Type B pancreatic cell (in vitro differentiated cells): ENCODE data around the gene SPRY4. TPM values are rescaled to one million over a fixed set of nuclear protein-coding genes. Genes with fewer than 3 reads are reported as not detected.
"Not testable (repeated sequence)": the region's sequence is repeated elsewhere in the genome, so short reads cannot be mapped to it uniquely, and the experiment has no call there.

Experiments
- DNase-seq: peaks from one replicate; pipeline ENCODE4 v3.0.0; 2021; ENCODE audit warnings: mixed read lengths; ENCODE audit not compliant: unreplicated experiment; ENCODE audit errors: extremely low spot score
- H3K27ac Mint-ChIP-seq: 2 replicates; pipeline ENCODE4 v1.8.0; 2021; ENCODE audit warnings: mild to moderate bottlenecking, mixed read lengths
- H3K27me3 Mint-ChIP-seq: 2 replicates; pipeline ENCODE4 v1.8.0; 2021; ENCODE audit warnings: mixed read lengths
- H3K36me3 Mint-ChIP-seq: 2 replicates; pipeline ENCODE4 v1.8.0; 2021; ENCODE audit warnings: mixed read lengths
- H3K4me1 Mint-ChIP-seq: one replicate; pipeline ENCODE4 v1.8.0; 2021; ENCODE audit warnings: mixed read lengths; ENCODE audit not compliant: unreplicated experiment
- H3K4me3 Mint-ChIP-seq: 2 replicates; pipeline ENCODE4 v1.8.0; 2021; ENCODE audit warnings: mild to moderate bottlenecking, mixed read lengths
- H3K9me3 Mint-ChIP-seq: 2 replicates; pipeline ENCODE4 v1.8.0; 2021; ENCODE audit warnings: mixed read lengths
- total RNA-seq: library from RNA; stranded (reverse); gene quantifications from 2 replicates; pipeline ENCODE4 v1.2.1, GENCODE V29; 2021; ENCODE audit warnings: low replicate concordance
- TF ChIP-seq, protein P1 (sequence below): fragments of 200-600 bp; sonication (generic); conservative IDR thresholded peaks from 2 replicates; pipeline ENCODE4 v1.5.0; 2021; ENCODE audit warnings: antibody characterized with exemption, mild to moderate bottlenecking

Gene SPRY4
- total RNA-seq, 1 donor from 2014 or later = 20.7 TPM

DNA sequence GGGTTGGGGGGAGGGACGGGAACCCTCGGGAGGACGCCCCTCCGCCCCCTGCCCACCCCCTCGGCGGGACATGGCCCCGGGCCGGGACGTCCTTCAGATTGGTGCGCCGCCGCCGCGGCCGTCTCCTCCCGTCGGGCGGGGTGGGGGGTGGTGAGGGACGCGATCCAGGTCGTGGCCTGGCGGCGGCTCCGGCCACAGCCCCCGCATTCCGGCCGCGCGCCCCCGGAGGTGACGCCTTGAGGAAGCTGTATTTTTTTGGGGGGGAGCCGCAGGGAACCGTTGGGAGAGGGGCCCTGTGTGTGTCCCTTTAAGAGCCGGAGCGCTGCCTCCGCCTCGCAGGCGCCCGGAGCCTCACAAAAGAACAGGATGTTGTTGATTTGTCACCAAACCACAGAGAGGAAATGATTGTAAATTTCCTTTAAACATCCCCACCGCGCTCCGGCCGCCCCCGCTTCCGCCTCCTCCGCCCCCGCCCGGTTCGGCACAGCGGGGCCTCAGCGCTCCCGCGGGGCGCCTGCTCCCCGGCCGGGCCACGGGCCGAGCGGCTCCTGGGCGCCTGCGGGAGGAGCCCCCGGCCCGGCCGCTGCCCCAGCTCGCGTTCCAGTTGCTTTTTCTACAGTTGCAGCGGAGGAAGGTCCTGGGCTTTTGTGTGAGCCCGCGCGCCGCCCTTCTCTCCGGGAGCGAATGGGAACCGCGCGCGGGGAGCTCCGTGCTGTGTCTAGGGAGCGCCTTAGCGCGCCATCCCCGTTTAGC, 32.1 kb upstream of the SPRY4 start:
- Mint-ChIP-seq H3K4me1 (peaks cover 23% of the 10 kb centered on the region), H3K9me3 (no peaks in the 10 kb centered on the region)

DNA sequence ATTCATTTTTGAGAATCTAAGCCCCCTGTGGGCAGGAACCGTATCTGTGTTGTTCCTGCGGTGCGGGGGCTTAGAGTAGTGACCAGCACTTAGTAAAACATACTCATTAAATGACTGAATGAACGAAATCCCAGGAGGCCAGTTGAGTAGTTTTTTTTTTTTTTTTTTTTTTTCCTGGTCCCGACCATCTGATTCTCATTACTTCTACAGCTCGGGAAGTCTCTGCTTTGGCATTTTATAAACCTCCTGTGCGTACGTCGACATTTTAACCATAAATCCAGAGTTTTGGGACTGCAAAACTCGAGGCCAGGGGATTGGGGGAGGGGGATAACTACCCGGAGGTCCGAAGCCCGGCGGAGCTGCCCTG, 31.5 kb upstream of the SPRY4 start:
- peaks cover 6% of the 10 kb centered on the region for H3K27me3 Mint-ChIP-seq
- peaks cover 23% of the 10 kb centered on the region for H3K4me1 Mint-ChIP-seq
- H3K27ac Mint-ChIP-seq = peak overlapping the region; percentile 91
- DNase-seq = no peak
- H3K36me3 Mint-ChIP-seq = no peaks in the 10 kb centered on the region
- H3K9me3 Mint-ChIP-seq = no peaks in the 10 kb centered on the region
- TF ChIP-seq, protein P1, sequence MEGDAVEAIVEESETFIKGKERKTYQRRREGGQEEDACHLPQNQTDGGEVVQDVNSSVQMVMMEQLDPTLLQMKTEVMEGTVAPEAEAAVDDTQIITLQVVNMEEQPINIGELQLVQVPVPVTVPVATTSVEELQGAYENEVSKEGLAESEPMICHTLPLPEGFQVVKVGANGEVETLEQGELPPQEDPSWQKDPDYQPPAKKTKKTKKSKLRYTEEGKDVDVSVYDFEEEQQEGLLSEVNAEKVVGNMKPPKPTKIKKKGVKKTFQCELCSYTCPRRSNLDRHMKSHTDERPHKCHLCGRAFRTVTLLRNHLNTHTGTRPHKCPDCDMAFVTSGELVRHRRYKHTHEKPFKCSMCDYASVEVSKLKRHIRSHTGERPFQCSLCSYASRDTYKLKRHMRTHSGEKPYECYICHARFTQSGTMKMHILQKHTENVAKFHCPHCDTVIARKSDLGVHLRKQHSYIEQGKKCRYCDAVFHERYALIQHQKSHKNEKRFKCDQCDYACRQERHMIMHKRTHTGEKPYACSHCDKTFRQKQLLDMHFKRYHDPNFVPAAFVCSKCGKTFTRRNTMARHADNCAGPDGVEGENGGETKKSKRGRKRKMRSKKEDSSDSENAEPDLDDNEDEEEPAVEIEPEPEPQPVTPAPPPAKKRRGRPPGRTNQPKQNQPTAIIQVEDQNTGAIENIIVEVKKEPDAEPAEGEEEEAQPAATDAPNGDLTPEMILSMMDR = no peak
- peak overlapping the region; percentile 87 for H3K4me3 Mint-ChIP-seq

More for the DNA sequence above, 32.1 kb upstream of the SPRY4 start:
- peak overlapping the region; percentile 91 for H3K27ac Mint-ChIP-seq
- H3K36me3 Mint-ChIP-seq = no peaks in the 10 kb centered on the region
- peak; percentile 82 for DNase-seq
- TF ChIP-seq, protein P1 = no peak
- peaks cover 6% of the 10 kb centered on the region for H3K27me3 Mint-ChIP-seq
- peak overlapping the region; percentile 87 for H3K4me3 Mint-ChIP-seq

DNA sequence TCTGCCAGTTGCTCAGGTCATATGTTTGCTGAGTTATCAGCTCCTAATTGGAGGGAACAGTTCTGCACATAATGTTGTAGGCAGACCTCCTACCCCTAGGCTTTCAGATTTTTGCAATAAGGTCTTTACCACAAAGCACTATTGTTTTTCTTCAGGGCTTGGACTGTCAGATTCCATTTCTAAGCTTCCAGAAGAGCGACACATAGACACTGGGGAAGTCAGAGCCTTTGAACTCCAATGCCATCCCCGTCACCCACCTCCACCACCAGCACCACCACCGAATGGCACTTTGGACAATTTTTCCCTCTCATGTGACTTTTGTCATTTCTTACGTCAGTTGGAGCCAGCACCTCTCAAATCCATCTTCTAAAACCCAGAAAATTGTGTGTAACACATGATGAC, 28.3 kb upstream of the SPRY4 start:
- H3K4me3 Mint-ChIP-seq = no peak overlapping the region
- no peaks in the 10 kb centered on the region for H3K9me3 Mint-ChIP-seq
- H3K27me3 Mint-ChIP-seq = no peaks in the 10 kb centered on the region
- no peak for DNase-seq
- H3K4me1 Mint-ChIP-seq = peaks cover 8% of the 10 kb centered on the region
- no peaks in the 10 kb centered on the region for H3K36me3 Mint-ChIP-seq
- H3K27ac Mint-ChIP-seq = no peak overlapping the region
- TF ChIP-seq, protein P1 = no peak

DNA sequence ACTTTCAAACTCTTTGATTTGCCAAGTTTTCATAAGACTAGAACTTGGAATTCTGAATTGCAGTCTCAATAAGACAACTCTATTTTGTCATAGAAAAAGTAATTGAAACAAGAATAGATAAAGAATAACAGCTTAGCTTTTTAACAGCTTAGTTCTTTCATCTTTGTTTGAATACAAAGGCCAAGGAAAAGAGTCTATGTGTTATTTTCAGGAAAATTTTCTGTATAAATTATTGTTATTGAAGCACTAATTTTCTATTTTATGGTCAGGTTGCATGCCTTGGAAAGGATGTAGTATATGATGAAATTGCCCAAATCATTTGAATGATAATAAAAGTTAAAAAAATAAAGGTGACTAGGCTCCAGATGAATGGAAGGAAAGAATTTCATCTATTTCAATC, 25.2 kb upstream of the SPRY4 start:
- TF ChIP-seq, protein P1 = no peak
- Mint-ChIP-seq H3K4me3 (no peak overlapping the region), H3K36me3 (no peaks in the 10 kb centered on the region), H3K4me1 (no peaks in the 10 kb centered on the region), H3K27ac (no peak overlapping the region), H3K27me3 (no peaks in the 10 kb centered on the region), H3K9me3 (no peaks in the 10 kb centered on the region)
- DNase-seq = no peak

DNA sequence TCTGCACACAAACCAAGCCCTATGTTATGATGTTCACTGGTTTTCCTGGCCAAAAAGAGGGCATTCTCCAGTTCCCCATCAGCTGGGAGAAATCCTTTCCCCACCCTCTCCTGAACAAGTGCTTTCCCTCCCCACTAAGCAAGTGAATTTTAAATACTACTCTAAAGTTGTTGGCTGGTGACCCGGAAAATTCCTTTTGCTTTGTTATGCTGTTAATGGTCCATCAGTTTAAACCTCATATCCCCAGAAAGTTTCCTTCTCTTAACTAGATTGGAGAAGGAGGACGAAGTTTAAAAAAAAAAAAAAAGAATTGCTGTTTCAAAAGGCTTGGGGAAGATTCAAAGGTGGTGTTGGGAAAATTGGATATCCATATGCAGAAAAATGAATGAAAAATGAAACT, 21.9 kb upstream of the SPRY4 start:
- DNase-seq = no peak
- no peak overlapping the region for H3K27ac Mint-ChIP-seq

DNA sequence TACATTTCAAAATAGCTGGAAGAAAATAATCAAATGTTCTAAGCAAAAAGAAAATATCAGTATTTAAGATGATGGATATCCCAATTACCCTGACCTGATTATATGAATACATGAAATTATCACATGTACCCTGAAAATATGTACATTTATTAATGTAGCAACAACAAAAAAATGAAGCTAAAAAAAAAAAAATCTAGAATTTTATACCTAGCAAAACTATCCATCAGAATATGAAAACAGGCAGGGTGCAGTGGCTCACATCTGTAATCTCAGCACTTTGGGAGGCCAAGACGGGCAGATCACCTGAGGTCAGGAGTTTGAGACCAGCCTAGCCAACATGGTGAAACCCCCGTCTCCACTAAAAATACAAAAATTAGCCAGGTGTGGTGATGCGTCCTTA, 20.1 kb upstream of the SPRY4 start:
- not testable (repeated sequence) for H3K4me1 Mint-ChIP-seq, DNase-seq, H3K27ac Mint-ChIP-seq, H3K27me3 Mint-ChIP-seq, H3K4me3 Mint-ChIP-seq, H3K36me3 Mint-ChIP-seq
- peaks cover 11% of the 10 kb centered on the region for H3K9me3 Mint-ChIP-seq

More for the DNA sequence above, 21.9 kb upstream of the SPRY4 start:
- peaks cover 11% of the 10 kb centered on the region for H3K9me3 Mint-ChIP-seq
- no peak overlapping the region for H3K4me3 Mint-ChIP-seq
- H3K4me1 Mint-ChIP-seq = no peaks in the 10 kb centered on the region
- peaks cover 5% of the 10 kb centered on the region for H3K36me3 Mint-ChIP-seq
- H3K27me3 Mint-ChIP-seq = no peaks in the 10 kb centered on the region
- TF ChIP-seq, protein P1 = no peak
